Liver (tissue), 9 donors: ENCODE measurements around the gene TARS3. TPM values are rescaled to one million over a fixed set of nuclear protein-coding genes. Genes with fewer than 3 reads are reported as not detected.

ENCODE experiments used
- DNase-seq: peaks from one replicate; pipeline ENCODE4 v3.0.0-alpha.2; 2017; ENCODE audit warnings: low spot score
- H3K27ac ChIP-seq, 2 donors: one replicate each; pipeline ENCODE4 v1.7.0; 2013; ENCODE audit warnings: inconsistent platforms in 2 of 2, low read length in 2 of 2, control low read depth in 1 of 2, low read depth in 1 of 2, mild to moderate bottlenecking in 1 of 2
- H3K27me3 ChIP-seq, 4 donors: one replicate each; pipeline versions ENCODE4 v1.6.1 to v1.7.0; 2013; ENCODE audit warnings: low read length in 3 of 4, inconsistent platforms in 1 of 4, mild to moderate bottlenecking in 1 of 4, moderate library complexity in 1 of 4; ENCODE audit not compliant: control insufficient read depth in 4 of 4, insufficient read depth in 4 of 4
- H3K36me3 ChIP-seq, 4 donors: one replicate each; pipeline versions ENCODE4 v1.6.1 to v1.7.0; 2013; ENCODE audit warnings: low read length in 3 of 4, mild to moderate bottlenecking in 3 of 4, low read depth in 1 of 4, moderate library complexity in 1 of 4; ENCODE audit not compliant: control insufficient read depth in 4 of 4, insufficient read depth in 3 of 4
- H3K4me1 ChIP-seq, 4 donors: one replicate each; pipeline versions ENCODE4 v1.6.1 to v1.7.0; 2013; ENCODE audit warnings: low read length in 3 of 4, mild to moderate bottlenecking in 3 of 4, moderate library complexity in 1 of 4; ENCODE audit not compliant: control insufficient read depth in 4 of 4, insufficient read depth in 4 of 4
- H3K4me3 ChIP-seq, 3 donors: one replicate each; pipeline versions ENCODE4 v1.6.1 to v1.7.0; 2013; ENCODE audit warnings: low read length in 3 of 3, control low read depth in 1 of 3, low read depth in 1 of 3, mild to moderate bottlenecking in 1 of 3
- H3K9ac ChIP-seq, 2 donors: one replicate each; pipeline ENCODE4 v1.7.0; 2013; ENCODE audit warnings: low read length in 2 of 2, mild to moderate bottlenecking in 2 of 2, moderate library complexity in 2 of 2, control low read depth in 1 of 2, low read depth in 1 of 2
- H3K9me3 ChIP-seq, 4 donors: one replicate each; pipeline versions ENCODE4 v1.6.1 to v1.7.0; 2013; ENCODE audit warnings: low read length in 3 of 4; ENCODE audit not compliant: control insufficient read depth in 4 of 4
- ATF3 ChIP-seq: IDR thresholded peaks from 2 replicates; pipeline ENCODE4 v1.6.1; 2016; ENCODE audit warnings: antibody characterized with exemption
- EGR1 ChIP-seq, 2 donors: IDR thresholded peaks; 2 replicates each; pipeline ENCODE4 v1.6.1; 2016 to 2018; ENCODE audit warnings: antibody characterized with exemption in 2 of 2, low read depth in 2 of 2
- FOXA1 ChIP-seq: IDR thresholded peaks from 2 replicates; pipeline ENCODE4 v1.6.1; 2016; ENCODE audit warnings: antibody characterized with exemption
- HNF4A ChIP-seq, 2 donors: conservative IDR thresholded peaks; 2 replicates each; pipeline ENCODE4 v1.6.1; 2016; ENCODE audit warnings: antibody characterized with exemption in 2 of 2, mild to moderate bottlenecking in 2 of 2
- HNF4G ChIP-seq: IDR thresholded peaks from 2 replicates; pipeline ENCODE4 v1.6.1; 2016; ENCODE audit warnings: antibody characterized with exemption
- JUND ChIP-seq, 2 donors: IDR thresholded peaks; 2 replicates each; pipeline ENCODE4 v1.6.1; 2016; ENCODE audit warnings: antibody characterized with exemption in 2 of 2
- MAX ChIP-seq: IDR thresholded peaks from 2 replicates; pipeline ENCODE4 v1.6.1; 2016; ENCODE audit warnings: antibody characterized with exemption
- NR2F2 ChIP-seq: IDR thresholded peaks from 2 replicates; pipeline ENCODE4 v1.6.1; 2016; ENCODE audit warnings: antibody characterized with exemption
- REST ChIP-seq: IDR thresholded peaks from 2 replicates; pipeline ENCODE4 v1.6.1; 2016; ENCODE audit warnings: antibody characterized with exemption, mild to moderate bottlenecking
- RXRA ChIP-seq, 2 donors: IDR thresholded peaks; 2 replicates each; pipeline ENCODE4 v1.6.1; 2017 to 2018; ENCODE audit warnings: antibody characterized with exemption in 2 of 2, mild to moderate bottlenecking in 1 of 2
- SP1 ChIP-seq: IDR thresholded peaks from 2 replicates; pipeline ENCODE4 v1.6.1; 2018; ENCODE audit warnings: antibody characterized with exemption, mild to moderate bottlenecking
- TAF1 ChIP-seq: conservative IDR thresholded peaks from 2 replicates; pipeline ENCODE4 v1.6.1; 2016; ENCODE audit warnings: antibody characterized with exemption, mild to moderate bottlenecking
- YY1 ChIP-seq: IDR thresholded peaks from 2 replicates; pipeline ENCODE4 v1.6.1; 2016; ENCODE audit warnings: antibody characterized with exemption, mild to moderate bottlenecking
- ZBTB33 ChIP-seq: IDR thresholded peaks from 2 replicates; pipeline ENCODE4 v1.6.1; 2016; ENCODE audit warnings: antibody characterized with exemption
- WGBS: extraction: QIAGEN DNeasy Blood & Tissue Kit; methylation state at CpG from one replicate; pipeline ENCODE4 v1.1.7; 2013; 5-methylcytosine and 5-hydroxymethylcytosine counted together
- polyA plus RNA-seq, 2 donors: library from polyadenylated mRNA; stranded (reverse) in 1 of 2; unstranded in 1 of 2; fragments of 200-250 nt in 1 of 2; fragments of >200 nt in 1 of 2; fragmentation: Nextera tagmentation in 1 of 2; extraction: Ambion mirVana in 1 of 2; gene quantifications; one replicate each; pipeline versions ENCODE4 v1.2.1 to v1.2.3, GENCODE V29; 2013 to 2015
- total RNA-seq, 2 donors: library from RNA; depleted of rRNA; stranded (reverse); fragments of >200 nt; gene quantifications; one replicate each; pipeline ENCODE4 v1.2.3, GENCODE V29; 2014
- donor health status: healthy.
- donor health status: healthy.
- donor health status: healthy.
- donor health status: healthy.
- donor health status: healthy.

The TARS3 gene
- total and polyA plus RNA-seq, 4 donors: 2.3 to 7.8 (median 4.0) TPM

GRCh38 chr15:101615986-101616848 is 108.1 kb downstream of the TARS3 start (continued):
- TF ChIP-seq REST (peak; percentile 65), YY1 (peak; percentile 71), ATF3 (no peak), SP1 (peak; percentile 82), EGR1 (IDR thresholded peaks at IDR 0.05; ENCODE audit: low read depth in 2 of 2) (peak; percentile 91 to 93), NR2F2 (no peak), JUND (IDR thresholded peaks at IDR 0.05) (peak; percentile 27 to 54)

GRCh38 chr15:101615414-101615985 is 108.8 kb downstream of the TARS3 start:
- no peaks in the 10 kb centered on the region for H3K27me3 ChIP-seq
- DNase-seq: no peak
- H3K27ac ChIP-seq: peak overlapping the region; percentile 85 to 88
- 52% methylated on average over 15 of the region's 15 CpGs for WGBS
- peaks cover 4 to 39% (median 23%) of the 10 kb centered on the region in 4 donors for H3K4me1 ChIP-seq
- H3K9me3 ChIP-seq: no peaks in the 10 kb centered on the region
- no peak overlapping the region for H3K4me3 ChIP-seq
- peak in 1 of 2 donors; percentile 47 for TF ChIP-seq HNF4A (conservative IDR thresholded peaks at IDR 0.05)
- no peak for TF ChIP-seq TAF1
- no peak for TF ChIP-seq NR2F2
- TF ChIP-seq ZBTB33: no peak
- no peak for TF ChIP-seq FOXA1
- peak in 1 of 2 donors; percentile 62 for TF ChIP-seq RXRA (IDR thresholded peaks at IDR 0.05)
- no peak for TF ChIP-seq EGR1 (IDR thresholded peaks at IDR 0.05; ENCODE audit: low read depth in 2 of 2)
- TF ChIP-seq MAX: no peak
- no peak for TF ChIP-seq REST
- TF ChIP-seq ATF3: no peak
- no peak for TF ChIP-seq SP1
- no peak for TF ChIP-seq HNF4G
- TF ChIP-seq JUND (IDR thresholded peaks at IDR 0.05): no peak
- H3K36me3 ChIP-seq: no peaks in the 10 kb centered on the region
- H3K9ac ChIP-seq: no peak overlapping the region
